8988T (cell line): Measurements from ENCODE around the gene TMEM181.
"Not testable (repeated sequence)": the region's sequence is repeated elsewhere in the genome, so short reads cannot be mapped to it uniquely, and the experiment has no call there.

Experiments used
- DNase-seq: peaks from one replicate; pipeline ENCODE4 v3.0.0; 2011

TMEM181 gene

DNA sequence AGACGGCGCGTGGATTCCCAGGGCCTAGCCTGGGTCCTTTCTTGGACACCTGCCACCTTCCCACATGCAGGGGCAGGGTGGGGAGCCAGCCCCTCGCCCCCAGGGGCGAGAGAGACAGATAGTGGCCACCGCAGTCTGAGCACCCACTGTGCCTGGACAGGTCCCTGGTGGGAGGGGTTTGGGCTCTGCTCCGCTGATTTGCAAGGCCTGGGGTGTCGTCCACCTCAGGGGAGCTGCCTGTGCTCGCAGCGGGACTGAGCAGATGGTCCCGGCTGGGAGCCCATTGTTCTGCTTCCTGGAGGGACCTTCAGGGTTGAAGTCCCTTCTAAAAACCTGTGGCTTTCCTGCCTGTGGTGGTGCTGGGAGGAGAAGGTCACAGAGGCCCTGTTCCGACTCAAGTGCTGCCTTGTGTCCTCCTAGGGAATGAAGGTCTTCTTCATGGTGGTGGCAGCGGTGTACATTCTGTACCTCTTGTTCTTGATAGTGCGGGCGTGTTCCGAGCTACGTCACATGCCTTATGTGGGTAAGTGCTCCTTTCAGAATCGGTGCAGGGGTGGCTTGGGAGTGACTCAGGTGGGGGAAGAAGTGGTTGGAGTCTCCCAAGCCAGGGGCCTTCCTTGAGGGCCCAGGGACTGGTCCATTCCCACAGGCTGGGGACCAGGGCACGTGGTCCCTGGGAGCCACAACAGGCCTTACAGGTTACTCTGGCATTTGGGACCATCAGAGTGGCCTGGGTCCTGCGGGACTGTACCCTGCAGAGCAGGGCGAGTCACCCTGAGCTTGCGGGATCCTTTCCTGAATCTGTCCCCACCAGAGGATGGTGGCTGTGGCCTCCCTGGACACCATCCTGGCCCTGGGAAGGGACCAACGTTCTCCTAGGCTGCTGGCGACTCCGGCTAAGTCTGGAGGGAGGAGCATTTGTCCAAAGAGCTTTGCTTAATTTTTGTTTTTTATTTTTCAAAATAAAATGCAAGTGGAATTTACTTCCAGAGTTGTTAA is 65.1 kb downstream of the TMEM181 start:
- no peak for DNase-seq

DNA sequence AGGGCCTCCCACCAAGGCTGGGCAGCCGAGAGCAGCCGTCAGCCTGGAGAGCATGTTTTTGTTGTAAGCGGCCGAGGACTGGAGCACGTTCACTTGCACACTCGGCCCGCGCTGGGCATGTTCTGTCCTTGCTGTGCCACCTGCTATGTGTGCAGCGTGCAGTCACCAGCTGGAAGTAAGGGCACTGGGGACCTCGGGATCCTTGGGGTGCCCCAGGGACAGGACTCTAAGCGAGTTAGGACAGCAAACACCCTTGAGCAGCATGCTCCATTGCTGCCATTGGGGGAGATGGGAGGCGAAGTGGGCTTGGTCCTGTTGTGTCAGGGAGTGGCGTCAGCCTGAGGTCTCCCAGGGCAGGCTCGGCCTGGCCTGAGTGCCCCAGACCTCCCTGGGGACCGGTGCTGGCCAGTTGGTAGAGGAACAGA is 66.0 kb downstream of the TMEM181 start:
- no peak for DNase-seq

DNA sequence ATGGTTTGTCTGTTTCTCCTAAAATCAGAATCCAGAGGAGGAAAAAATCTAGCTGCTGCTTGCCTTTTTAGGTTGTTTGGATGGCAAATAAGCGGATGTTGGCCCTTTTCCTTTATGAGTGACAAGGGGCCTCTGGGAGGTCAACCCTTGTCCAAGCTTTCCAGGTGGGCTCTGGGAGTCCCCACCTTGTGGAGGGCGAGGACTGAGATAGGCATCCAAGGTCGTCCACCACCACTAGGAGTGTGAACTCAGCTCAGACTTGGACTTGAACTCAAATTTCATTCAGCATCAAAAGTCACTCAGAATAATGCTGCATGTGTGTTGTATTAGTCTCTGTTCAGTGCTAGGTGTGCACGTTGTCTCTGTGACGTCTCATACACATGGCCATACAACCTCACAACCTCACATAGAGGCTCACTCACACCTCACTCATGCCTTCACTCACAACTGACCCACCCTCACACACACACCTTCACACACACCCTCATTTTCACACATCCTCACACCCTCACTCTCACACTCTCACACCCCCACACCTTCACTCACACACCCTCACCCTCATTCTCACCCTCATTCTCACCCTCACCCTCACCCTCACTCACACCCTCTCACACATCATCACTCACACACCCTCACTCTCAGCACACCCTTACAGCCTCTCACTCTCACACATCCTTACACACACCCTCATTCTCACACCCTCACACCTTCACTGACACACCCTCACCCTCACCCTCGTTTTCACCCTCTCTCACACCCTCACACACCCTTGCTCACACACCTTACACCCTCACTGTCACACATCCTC is 66.7 kb downstream of the TMEM181 start:
- DNase-seq = no peak

DNA sequence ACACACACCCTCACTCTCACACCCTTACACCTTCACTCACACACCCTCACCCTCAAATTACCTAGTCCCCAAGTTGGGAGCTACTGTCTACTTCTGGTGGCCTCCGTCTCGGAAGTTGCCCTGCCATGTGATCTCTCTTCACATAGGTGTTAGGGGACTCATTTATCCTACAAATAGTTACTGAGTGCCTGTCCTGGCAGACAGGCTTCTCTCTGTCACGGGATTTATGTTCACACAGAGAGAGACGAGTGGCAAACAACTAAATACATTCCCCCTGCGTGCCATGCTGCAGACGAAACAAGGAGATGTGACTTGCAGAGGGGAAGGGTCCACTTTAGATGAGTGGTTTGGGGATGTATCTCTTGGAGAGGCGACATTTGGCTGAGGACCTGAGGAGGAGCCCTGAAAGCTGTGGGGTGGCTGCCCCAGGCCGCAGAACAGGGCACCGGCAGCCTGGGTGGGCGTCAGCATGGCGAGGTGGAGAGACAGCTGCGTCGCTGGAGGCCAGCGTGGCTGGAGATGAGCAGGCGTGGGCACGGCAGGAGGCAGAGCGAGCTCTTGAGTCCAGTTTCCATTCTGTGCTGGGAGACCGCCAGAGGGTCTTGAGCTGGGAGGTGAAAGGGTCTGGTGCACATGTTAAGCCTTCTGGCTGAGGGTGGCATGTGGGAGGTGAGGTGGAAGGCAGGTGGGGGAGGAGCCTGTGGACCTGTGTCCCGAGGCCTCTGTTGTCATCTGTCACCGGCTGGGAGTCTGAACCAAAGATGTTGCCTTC is 67.5 kb downstream of the TMEM181 start:
- DNase-seq = no peak

DNA sequence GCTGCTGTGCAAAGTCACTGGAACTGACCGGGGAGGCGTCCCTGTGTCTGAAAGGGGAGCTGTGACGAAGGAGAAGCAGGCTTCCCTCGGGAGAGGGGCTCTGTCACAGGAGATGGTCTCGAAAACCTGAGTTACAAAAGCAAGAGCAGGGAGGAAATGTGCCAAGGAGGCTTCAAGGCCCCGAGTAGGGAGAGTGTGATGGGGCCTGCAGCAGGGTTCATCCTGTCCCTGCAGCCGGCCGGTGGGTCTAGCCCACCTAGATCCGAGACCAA is 68.0 kb downstream of the TMEM181 start:
- DNase-seq = no peak

DNA sequence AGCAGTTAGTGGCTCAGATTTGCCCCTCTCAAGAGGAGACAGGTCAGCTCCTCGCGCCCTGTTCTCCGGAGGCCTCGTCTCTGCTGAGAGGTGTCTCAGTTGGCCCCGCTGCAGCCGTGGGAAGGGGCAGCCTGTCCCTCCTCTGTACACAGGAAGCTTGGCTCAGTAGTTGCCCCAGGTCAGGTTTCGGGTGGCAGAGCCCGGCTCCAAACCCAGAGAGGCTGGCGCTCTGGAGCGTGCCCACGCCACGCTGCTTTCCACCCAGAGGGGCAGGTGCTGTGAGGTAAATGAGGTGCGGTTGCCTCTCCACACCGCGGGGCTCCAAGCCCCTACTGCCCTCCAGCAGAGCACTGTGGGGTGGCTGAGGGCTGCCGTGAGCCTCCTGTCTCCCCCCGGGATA is 68.7 kb downstream of the TMEM181 start:
- no peak for DNase-seq

DNA sequence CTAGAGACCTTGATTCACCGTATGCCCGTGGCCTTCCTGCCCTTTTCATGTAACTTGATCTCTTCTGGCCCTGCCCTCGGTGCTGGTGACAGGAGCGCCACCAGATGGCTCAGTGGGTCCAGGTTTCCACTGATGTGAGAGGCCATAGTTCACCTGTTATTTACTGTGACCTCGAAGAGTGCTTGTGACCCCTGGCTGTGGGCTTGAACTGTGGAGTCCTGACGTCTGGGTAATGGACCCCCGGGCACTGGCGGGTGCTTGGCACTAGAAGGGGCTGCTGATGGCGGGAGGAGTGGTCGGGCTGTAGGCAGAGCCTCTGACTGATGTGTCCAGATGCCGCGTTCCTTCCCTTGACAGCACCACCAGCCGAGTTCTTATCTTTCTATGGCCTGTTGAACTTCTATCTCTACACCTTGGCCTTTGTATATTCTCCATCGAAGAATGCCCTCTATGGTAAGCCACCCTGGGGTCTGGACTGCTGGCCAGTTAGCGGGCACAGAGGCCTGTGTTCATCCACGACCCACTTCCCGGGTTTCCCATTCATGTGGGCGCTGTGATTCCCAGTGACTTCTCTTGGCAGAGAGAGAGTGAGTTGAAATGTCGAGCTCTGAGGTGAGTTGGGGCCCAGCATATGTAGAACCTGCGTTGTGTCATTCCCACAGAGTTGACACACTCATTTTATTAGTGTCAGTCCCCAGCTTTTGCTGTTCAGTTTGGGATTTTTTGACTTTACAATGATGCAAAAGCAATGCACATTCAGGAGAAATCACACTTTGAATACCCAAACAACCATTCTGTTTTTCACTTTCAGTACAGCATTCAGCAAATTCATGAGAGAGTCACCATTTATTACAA is 69.7 kb downstream of the TMEM181 start:
- no peak for DNase-seq

DNA sequence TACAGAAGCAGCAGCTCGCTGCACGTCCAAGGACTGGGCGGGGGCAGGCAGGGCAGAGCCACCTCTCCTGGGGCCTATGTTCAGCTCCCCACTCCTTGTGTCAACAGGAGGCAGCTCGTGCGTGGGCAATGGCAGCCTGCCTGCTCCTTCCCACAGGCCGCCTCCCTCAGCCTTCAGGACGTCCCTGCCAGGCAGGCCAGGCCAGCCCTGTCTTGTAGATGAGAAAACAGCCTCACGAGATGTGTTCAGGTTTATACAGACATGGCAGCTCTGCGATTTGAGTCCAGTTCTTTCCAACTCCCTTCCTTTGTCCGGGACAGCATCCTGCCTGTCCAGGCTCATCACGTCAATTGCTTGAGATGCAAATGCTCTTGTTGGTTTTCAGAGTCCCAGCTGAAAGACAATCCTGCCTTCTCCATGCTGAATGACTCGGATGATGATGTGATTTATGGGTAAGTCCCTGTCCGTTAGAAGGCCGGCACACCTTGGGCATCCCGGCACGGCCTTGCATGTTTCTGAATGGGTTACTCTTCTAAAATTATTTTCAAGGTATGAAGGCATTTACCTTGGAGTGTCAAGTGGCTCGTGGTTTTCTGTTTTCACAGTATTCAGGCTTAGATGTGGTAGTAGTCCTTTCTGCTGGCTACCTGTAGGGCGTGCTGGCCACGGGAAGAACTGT is 71.2 kb downstream of the TMEM181 start:
- DNase-seq = no peak

DNA sequence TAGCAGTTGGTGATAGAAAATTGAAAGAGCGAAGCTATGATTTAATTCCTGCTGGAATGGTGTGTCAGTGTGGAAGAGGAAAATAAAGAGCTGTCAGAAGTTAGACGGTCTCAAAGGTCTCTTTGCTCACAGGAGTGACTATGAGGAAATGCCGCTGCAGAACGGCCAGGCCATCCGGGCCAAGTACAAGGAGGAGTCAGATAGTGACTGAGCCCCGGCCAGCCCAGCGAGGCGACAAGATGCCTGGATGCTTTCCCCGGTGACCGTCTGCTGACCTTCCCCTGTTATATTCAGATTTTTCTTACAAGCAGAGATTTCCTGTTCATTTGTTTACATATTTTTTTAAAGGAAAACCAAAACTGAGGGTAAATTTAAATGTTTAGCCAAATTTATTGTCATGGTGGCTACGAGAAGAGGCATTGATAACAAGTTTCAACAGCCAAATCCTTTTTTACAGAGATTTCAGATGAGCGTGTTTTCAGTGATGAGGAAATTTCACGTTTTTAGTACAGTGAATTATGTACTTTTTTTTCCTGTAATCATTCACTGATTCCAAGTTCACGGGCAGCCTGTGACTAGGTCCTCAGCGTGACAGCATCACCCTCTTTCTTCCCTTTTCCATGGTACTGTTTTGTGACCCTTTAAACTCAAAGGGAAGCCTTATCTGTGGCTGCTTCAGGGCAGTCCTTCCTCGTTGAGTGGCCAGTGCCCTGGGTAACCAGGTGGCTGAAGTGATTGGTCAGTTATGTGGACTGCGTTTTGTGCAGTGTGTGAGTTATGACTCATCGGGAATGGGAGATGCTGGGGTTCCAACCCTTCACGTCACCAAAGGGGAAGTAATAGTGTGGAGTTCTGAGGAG is 72.0 kb downstream of the TMEM181 start:
- no peak for DNase-seq

DNA sequence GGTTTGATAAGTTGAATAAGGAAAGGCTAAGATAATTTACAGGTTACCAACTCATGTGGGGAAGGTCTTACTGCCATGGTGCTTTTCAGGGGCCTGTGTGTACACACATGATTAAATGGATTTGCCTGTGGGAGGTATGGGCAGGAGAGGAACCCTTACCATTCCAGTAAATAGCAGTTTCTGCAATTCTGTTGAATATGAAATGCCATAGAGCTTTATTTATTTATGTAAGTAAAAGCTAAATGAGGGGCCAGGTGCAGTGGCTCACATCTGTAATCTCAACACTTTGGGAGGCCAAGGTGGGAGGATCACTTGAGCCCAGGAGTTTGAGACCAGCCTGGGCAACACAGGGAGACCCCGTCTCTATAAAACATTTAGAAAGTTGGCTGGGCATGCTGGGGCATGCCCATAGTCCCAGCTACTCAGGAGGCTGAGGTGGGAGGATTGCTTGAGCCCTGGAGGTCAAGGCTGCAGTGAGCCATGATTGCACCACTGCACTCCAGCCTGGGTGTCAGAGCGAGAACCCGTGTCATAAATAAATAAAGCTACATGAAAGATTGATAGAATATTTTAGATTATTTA is 72.7 kb downstream of the TMEM181 start:
- not testable (repeated sequence) for DNase-seq

DNA sequence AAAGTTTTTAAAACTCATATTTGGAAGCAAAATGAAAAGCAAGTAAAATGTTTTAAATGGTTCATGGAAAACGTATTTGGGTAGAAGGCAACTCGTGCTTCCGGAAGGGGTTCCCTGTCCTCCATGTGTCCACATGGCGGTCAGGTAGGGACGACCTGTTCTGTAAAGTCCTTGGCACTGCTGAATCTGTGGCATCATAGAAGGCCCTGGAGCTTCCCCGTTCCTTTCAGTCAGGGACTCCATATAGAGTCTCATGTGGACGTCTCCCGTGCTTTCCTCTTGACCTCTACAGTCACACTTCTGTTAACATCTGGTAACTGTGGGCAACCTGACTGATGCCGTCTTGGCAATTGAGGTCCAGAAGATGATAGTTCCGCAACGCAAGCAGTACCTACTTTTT is 73.2 kb downstream of the TMEM181 start:
- no peak for DNase-seq

DNA sequence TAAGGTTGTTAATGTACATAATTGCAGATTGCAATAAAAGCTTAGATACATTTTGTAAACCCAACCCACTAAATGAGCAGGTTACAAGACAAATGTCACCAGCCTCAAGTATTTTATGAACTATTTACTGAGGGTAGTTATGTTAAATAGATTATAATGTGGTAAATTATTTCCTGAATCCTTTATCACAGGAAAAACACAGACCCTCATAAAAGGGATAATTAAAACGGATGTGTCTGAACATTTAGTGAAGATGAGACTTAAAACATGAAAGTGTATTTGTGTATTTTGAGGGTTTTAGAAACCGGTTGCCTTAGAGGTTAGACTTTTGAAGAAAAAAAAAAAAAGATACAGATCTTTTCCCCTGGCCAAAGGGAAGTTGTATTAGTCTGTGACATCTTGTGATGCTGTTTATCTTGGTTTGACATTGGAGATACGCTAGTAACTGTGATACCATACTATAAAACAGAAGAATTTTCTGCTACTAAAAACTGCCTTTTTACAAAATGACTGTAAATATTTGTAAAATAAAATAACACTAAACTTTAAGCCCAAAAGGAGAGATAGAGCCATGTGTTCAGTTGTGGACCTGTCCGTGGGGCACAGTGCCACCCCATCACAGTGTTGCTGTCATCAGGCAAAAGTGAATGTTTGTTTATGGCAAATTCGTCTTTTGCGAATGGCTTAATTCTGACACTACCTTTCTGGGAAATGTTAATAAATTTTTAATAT is 75.0 kb downstream of the TMEM181 start:
- DNase-seq = no peak

DNA sequence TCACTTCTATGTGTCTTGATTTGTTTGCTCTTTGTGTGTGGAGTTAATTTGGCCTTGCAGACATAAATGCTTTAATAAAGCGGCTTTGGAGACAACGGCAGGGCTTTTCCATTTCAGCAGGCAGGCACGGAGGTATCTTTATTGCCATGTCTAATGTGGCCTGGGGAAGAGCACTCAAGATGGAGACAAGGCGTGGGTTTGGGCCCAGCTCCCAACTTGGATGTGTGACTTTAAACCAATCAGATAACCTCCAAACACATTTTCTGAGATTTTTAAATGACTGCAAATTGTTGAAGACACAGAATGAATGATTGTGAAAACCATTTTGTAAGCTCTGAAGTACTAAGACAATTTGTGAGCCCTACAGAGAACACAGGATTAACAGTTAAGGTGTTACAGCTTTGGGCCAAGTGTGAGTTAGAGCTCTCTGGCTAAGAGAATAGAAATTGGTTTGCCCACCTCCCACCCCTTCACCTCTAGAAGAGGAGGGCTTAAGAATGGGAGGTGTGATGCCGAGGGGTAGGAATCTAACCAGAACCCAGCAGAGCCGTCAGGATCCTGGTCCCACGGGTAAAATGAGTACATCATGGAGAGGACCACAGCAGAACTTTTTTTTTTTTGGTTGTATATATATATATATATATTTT is 75.7 kb downstream of the TMEM181 start:
- no peak for DNase-seq

DNA sequence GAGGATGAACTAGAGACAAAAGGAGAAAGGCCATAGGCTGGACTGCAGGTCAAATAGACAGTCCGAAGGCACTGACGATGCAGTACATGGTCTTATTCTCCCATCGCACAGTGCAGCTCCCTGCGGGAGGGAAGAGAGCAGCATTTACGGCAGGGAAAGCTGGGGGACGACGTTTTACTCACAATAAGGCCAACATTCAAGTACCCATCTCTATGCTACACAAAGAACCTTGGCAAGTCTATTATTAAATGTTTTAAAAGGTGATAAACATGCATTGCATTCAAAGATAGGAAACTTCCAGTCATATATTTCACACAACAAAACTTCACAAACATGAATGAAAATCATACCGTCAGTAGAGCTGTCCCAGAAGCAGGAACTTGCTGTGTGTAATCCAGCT is 76.9 kb downstream of the TMEM181 start:
- DNase-seq = no peak

DNA sequence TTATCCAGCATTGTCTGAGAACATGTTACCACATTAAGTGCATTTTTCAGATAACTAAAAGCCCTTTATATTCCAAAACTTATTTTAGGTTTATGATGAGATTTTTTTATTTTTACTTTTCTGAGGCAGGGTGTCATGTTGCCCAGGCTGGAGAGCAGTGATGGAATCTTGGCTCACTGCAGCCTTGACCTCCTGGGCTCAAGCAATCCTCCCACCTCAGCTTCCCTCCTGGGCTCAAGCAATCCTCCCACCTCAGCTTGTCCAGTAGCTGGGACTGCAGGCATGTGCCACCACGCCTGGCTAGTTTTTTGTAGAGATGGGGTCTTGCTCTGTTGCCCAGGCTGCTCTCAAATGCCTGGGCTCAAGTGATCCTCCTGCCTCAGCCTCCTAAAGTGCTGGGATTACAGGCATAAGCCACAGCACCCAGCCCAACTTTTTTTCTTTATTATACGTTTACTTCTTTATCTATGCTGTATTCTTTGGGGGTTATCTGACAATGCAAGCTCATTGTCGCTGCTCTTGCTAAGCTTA is 78.5 kb downstream of the TMEM181 start:
- DNase-seq = no peak

DNA sequence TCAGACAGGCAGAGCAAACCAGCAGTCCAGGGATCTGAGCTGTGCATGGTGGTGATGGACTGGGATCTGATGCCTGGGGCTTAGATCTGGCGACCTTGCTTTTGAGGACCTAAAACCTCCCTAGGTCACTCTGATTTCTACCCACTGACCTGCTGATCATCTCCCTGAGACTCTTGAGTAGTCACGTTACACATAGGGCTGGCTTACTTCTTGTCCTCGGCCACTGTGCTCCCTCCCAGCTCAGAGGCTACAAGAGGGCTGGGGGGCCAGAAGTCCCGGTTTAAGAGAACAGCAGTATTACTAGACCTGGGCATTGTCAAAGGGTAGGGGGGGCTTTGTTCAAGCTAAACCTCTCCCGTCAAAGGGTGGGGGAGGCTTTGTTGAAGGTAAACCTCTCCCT is 79.2 kb downstream of the TMEM181 start:
- DNase-seq = no peak

DNA sequence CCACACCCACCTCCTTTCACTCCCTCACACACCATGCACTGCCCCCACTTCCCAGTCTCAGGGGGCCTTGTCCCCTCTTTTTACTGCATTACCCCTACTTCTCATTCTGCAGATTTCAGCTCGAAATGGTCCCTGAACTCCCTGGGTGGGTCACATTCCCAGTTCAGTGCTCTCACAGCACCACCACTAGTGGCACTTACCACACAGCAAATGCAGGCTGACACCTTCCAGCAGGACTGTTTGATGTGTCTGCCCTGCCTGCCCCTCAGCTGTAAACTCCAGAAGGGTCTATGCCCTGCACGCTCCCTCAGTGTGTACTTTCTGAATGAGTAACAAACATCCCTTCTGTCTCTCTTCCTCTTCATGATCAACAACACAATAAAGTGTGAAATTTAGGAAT is 80.6 kb downstream of the TMEM181 start:
- DNase-seq = no peak

DNA sequence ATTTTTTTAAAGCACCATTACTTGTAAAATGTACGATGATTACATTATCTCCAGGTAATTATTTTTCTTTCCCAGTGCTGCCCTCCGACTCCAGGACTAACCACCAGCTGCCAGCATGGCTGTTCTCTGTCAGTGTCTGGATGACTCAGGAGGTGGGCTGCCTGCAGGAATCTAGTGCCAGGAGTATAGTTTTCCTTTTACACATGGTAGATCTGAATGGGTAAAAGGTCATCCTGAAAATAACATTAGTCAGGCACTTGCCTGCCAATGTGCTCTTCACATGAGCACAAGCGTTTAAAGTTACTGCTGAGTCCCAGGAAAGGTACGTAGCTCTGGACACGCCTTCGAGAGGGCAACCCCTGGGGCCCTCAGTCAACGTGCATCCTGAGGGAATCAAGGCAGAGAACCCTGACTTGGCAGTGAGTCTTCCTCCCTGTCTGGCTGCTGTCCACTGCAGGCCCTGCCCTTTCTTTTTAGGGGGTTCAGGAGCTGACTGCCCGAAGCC is 82.3 kb downstream of the TMEM181 start:
- DNase-seq = peak; percentile 54

DNA sequence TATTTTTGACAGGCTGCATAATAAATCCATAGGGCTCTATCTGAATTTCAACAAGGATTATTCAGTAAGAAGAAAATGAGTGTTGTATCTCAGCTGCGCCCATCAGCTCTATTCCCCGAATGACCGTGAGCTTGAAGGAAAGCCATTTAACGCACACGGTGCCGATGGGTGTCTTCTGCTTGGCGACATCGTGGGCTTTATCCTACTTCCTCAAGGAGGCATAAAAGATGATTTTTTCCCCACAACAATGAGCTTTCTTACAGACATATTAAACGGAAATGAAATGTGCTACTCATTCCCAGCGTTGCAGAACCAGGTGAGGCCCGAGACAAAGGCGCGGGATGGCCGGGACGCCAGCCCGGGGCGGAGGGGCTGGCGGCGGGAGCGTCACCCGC is 83.9 kb downstream of the TMEM181 start:
- no peak for DNase-seq
